ENCODE data around the gene MRNIP.

MRNIP gene

GRCh38 chr5:179880848-179881590, 22.4 kb upstream of the MRNIP start:
- in situ Hi-C loops (cut with HindIII; ENCODE audit: low sequenced_read_pairs), result no loop called here
- no peak overlapping the region for H3K4me3 ChIP-seq (ENCODE audit: low read depth, low read length)
- no peak for DNase-seq (ENCODE audit: low read depth)
- TF ChIP-seq, protein P1, sequence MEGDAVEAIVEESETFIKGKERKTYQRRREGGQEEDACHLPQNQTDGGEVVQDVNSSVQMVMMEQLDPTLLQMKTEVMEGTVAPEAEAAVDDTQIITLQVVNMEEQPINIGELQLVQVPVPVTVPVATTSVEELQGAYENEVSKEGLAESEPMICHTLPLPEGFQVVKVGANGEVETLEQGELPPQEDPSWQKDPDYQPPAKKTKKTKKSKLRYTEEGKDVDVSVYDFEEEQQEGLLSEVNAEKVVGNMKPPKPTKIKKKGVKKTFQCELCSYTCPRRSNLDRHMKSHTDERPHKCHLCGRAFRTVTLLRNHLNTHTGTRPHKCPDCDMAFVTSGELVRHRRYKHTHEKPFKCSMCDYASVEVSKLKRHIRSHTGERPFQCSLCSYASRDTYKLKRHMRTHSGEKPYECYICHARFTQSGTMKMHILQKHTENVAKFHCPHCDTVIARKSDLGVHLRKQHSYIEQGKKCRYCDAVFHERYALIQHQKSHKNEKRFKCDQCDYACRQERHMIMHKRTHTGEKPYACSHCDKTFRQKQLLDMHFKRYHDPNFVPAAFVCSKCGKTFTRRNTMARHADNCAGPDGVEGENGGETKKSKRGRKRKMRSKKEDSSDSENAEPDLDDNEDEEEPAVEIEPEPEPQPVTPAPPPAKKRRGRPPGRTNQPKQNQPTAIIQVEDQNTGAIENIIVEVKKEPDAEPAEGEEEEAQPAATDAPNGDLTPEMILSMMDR (IDR thresholded peaks at IDR 0.05; ENCODE audit: low read depth, low read length, missing control alignments), result no peak

- DNase-seq (ENCODE audit: low read depth), result no peak
- TF ChIP-seq, protein P1 (IDR thresholded peaks at IDR 0.05; ENCODE audit: low read depth, low read length, missing control alignments), result no peak
- in situ Hi-C loops (cut with HindIII; ENCODE audit: low sequenced_read_pairs), result no loop called here
- H3K4me3 ChIP-seq (ENCODE audit: low read depth, low read length), result no peak overlapping the region
Measured at GRCh38 chr5:179880066-179880650, 21.5 kb upstream of the MRNIP start.

- no peak overlapping the region for H3K4me3 ChIP-seq (ENCODE audit: low read depth, low read length)
- TF ChIP-seq, protein P1 (IDR thresholded peaks at IDR 0.05; ENCODE audit: low read depth, low read length, missing control alignments), result no peak
- in situ Hi-C loops (cut with HindIII; ENCODE audit: low sequenced_read_pairs), result no loop called here
Measured at GRCh38 chr5:179879690-179880010, 21.0 kb upstream of the MRNIP start.

DNA sequence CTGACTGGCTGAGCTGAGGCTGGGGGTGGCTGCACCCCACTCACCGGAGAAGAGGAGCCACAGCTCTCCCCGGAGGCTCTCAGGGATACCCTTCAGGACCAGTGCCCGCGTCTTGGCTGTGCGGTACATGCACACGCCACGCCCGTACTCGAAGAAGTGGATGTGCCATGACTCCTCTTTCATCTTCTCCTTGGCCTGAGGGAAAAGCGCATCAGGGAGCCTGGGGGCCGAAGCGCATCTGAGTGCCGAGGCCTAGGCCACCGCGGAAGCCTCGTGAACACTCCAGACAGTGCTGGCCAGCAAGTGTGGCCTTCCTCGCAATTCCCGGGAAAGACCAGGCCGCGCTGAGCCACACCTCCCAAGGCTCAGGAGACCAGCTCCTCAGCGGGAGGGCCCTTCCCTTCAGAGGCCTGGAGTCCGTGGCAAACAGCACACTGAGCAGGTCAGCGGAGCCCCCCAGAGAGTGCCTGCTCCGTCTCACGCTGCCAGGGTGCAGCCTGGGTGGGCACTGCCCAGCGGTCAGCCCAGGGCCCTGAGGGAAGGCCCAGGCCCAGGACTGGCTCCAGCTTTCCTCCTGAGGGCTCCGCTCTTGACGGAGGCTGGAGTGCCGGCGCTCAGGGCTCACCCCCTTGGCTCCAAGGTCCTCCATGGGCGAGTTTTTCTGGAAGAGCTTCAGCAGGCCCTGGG, 20.5 kb upstream of the MRNIP start:
- in situ Hi-C loops (cut with HindIII; ENCODE audit: low sequenced_read_pairs), result no loop called here
- TF ChIP-seq, protein P1 (IDR thresholded peaks at IDR 0.05; ENCODE audit: low read depth, low read length, missing control alignments), result no peak
- no peak for DNase-seq (ENCODE audit: low read depth)
- H3K4me3 ChIP-seq (ENCODE audit: low read depth, low read length), result no peak overlapping the region

More at GRCh38 chr5:179879690-179880010, 21.0 kb upstream of the MRNIP start:
- no peak for DNase-seq (ENCODE audit: low read depth)

GRCh38 chr5:179878222-179879002, 19.8 kb upstream of the MRNIP start:
- H3K4me3 ChIP-seq (ENCODE audit: low read depth, low read length), result no peak overlapping the region
- in situ Hi-C loops (cut with HindIII; ENCODE audit: low sequenced_read_pairs), result no loop called here
- no peak for DNase-seq (ENCODE audit: low read depth)
- TF ChIP-seq, protein P1 (IDR thresholded peaks at IDR 0.05; ENCODE audit: low read depth, low read length, missing control alignments), result no peak

- no peak overlapping the region for H3K4me3 ChIP-seq (ENCODE audit: low read depth, low read length)
- in situ Hi-C loops (cut with HindIII; ENCODE audit: low sequenced_read_pairs), result no loop called here
- TF ChIP-seq, protein P1 (IDR thresholded peaks at IDR 0.05; ENCODE audit: low read depth, low read length, missing control alignments), result no peak
- DNase-seq (ENCODE audit: low read depth), result no peak
Measured at GRCh38 chr5:179876610-179876952, 18.0 kb upstream of the MRNIP start.

Data from astrocyte of the cerebellum (primary cell).